Measurements from ENCODE around the gene SNX18.
A peak's percentile ranks its signal among the peaks of the same experiment; 100 is the strongest.

SNX18 gene

DNA sequence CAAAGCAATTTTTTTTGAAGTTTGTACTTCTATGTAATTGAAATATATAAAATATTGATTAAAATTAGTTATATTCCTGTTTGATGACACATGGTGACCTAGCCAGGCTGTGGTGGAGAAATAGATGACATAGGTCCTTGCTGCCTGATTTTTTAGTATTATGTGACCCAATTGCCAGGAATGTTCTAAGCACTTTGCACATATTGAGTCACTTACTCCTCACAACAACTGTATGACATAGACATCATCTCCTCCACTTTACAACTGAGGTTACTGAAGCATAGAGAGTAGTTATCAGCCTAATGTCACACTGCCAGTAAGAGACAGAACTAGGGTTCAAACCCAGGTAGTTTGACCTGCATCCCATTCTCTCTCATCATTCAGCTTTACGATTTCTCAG lies 26.2 kb upstream of the SNX18 start:
- Histone ChIP-seq H3K36me3 (ENCODE audit: control insufficient read depth, insufficient read depth, low read length) (no peaks in the 10 kb centered on the region), H3K4me3 (ENCODE audit: low read depth, low read length) (no peak overlapping the region), H3K9me3 (ENCODE audit: control insufficient read depth, insufficient read depth, low read length) (no peaks in the 10 kb centered on the region; the same call in 1 of the 2 replicates), H3K9ac (ENCODE audit: low read depth, low read length) (no peak overlapping the region), H3K4me1 (ENCODE audit: control insufficient read depth, insufficient read depth, low read length) (no peaks in the 10 kb centered on the region), H3K27me3 (ENCODE audit: control insufficient read depth, insufficient read depth, low read length) (no peaks in the 10 kb centered on the region), H3K27ac (ENCODE audit: low read depth, low read length) (no peak overlapping the region)

DNA sequence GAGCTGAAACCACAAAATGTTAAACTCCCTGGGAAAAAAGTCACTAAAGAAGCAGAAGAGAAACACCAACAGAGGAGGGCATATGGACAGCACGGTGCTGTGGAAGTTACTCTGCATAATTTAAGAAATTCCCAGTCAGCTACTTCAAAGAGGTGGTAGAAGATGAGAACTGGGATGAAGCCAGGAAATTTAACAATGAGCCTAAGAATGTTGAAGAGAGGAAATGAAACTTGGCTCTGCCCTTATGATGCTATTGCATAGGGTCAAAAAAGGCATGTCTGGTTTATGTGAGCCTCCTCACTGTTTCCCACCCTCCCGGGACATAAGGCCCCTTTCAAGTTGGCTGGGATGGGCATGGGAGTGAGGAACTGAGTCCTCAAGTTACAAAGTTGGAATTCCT lies 25.4 kb upstream of the SNX18 start:
- H3K36me3 ChIP-seq (ENCODE audit: control insufficient read depth, insufficient read depth, low read length) = no peaks in the 10 kb centered on the region
- no peaks in the 10 kb centered on the region for H3K4me1 ChIP-seq (ENCODE audit: control insufficient read depth, insufficient read depth, low read length)
- no peaks in the 10 kb centered on the region for H3K27me3 ChIP-seq (ENCODE audit: control insufficient read depth, insufficient read depth, low read length)
- no peak overlapping the region for H3K9ac ChIP-seq (ENCODE audit: low read depth, low read length)
- H3K4me3 ChIP-seq (ENCODE audit: low read depth, low read length) = no peak overlapping the region
- H3K27ac ChIP-seq (ENCODE audit: low read depth, low read length) = no peak overlapping the region
- peaks cover 2% of the 10 kb centered on the region; the same call in 1 of the 2 replicates for H3K9me3 ChIP-seq (ENCODE audit: control insufficient read depth, insufficient read depth, low read length)

DNA sequence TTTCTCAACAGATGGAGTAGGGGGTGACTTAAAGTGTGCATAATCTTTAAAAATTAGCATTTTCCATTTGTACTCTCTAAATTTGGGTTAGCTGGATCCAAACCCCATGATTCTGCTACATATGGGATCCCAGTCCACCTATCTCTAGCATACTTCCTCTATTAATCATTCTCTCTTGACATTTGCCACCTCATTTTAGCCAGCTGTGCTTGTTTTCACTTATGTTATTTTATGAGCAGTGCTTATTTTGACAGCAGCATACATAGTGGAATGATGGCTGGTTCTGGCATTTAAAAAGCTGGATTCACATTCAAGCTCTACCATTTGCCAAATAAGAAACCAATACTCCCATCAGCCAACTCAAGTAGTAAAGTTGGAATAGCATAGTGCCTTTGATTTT lies 22.5 kb upstream of the SNX18 start:
- Histone ChIP-seq H3K27me3 (ENCODE audit: control insufficient read depth, insufficient read depth, low read length) (no peaks in the 10 kb centered on the region), H3K36me3 (ENCODE audit: control insufficient read depth, insufficient read depth, low read length) (no peaks in the 10 kb centered on the region), H3K4me1 (ENCODE audit: control insufficient read depth, insufficient read depth, low read length) (no peaks in the 10 kb centered on the region), H3K4me3 (ENCODE audit: low read depth, low read length) (no peak overlapping the region), H3K9me3 (ENCODE audit: control insufficient read depth, insufficient read depth, low read length) (peaks cover 9% of the 10 kb centered on the region; the same call in 1 of the 2 replicates), H3K9ac (ENCODE audit: low read depth, low read length) (no peak overlapping the region), H3K27ac (ENCODE audit: low read depth, low read length) (no peak overlapping the region)

DNA sequence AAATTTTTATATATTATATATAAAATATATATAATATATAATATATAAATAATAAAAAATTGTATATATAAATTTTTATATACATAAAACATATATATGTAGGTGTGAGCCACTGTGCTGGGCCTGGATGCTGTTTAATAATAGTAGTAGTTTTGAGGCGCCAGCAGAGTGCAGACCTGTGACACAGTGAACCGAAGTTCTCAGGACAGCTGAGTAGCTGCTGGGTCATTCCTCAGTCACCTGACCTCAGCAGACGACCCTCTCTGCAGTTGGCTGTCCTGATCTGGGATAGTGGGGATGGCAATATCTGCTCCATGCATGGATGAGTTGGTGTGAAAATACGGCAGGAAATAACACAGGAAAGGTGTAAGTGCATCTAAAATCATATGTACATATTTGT lies 3.3 kb upstream of the SNX18 start:
- Histone ChIP-seq H3K4me1 (ENCODE audit: control insufficient read depth, insufficient read depth, low read length) (peaks cover 12% of the 10 kb centered on the region), H3K4me3 (ENCODE audit: low read depth, low read length) (no peak overlapping the region), H3K9ac (ENCODE audit: low read depth, low read length) (no peak overlapping the region), H3K27me3 (ENCODE audit: control insufficient read depth, insufficient read depth, low read length) (peaks cover 16% of the 10 kb centered on the region), H3K9me3 (ENCODE audit: control insufficient read depth, insufficient read depth, low read length) (no peaks in the 10 kb centered on the region), H3K36me3 (ENCODE audit: control insufficient read depth, insufficient read depth, low read length) (no peaks in the 10 kb centered on the region), H3K27ac (ENCODE audit: low read depth, low read length) (no peak overlapping the region)

DNA sequence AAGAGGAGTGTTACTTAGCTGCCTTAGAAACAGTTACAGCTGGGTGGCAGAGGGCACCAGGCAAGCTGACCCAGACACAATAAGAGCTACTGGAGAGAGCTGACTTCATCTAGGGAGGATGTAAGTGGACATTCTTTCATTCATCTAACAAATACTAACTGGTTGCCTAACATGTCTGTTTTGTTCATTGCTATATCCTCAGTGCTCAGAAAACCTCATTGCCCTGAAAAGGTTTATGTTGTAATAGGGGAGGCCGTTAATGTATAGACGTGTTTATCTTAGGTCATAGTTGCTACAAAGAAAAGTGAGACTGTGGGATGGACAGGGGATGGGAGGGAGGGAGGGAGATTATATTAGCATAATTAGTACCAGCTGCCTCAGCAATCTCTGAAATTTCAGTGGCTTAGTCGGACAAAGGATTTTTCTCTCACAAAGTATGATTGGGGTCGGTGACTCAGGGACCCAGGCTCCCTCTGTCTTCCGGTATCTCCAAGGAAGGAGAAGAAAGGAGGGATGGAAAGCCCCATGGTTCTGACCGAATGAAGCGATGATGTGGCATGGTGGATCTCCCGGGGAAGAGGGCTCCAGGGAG lies 2.6 kb upstream of the SNX18 start:
- Histone ChIP-seq H3K27ac (ENCODE audit: low read depth, low read length) (no peak overlapping the region), H3K9me3 (ENCODE audit: control insufficient read depth, insufficient read depth, low read length) (no peaks in the 10 kb centered on the region), H3K27me3 (ENCODE audit: control insufficient read depth, insufficient read depth, low read length) (peaks cover 18% of the 10 kb centered on the region), H3K9ac (ENCODE audit: low read depth, low read length) (no peak overlapping the region), H3K4me1 (ENCODE audit: control insufficient read depth, insufficient read depth, low read length) (peaks cover 12% of the 10 kb centered on the region), H3K36me3 (ENCODE audit: control insufficient read depth, insufficient read depth, low read length) (no peaks in the 10 kb centered on the region), H3K4me3 (ENCODE audit: low read depth, low read length) (no peak overlapping the region)

DNA sequence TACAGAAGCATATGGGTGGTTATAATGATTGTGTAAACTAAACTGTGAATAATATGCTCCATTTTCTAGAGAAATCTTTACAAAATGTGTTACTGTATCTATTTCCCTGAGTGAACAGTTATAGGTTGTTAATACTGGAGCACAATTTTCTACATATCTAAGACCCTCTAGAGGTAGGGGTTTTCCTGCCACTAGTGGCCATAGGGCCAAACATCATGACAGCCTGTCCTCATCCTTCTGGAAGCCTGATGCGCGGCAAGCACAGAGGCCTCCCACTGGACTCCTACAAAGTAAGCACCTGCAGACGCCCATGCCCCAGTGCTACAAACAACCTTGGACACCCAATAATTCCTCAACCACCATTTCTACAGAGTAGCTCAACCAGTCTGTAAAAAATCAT lies 1.9 kb upstream of the SNX18 start:
- Histone ChIP-seq H3K9ac (ENCODE audit: low read depth, low read length) (no peak overlapping the region), H3K4me1 (ENCODE audit: control insufficient read depth, insufficient read depth, low read length) (peaks cover 15% of the 10 kb centered on the region), H3K27me3 (ENCODE audit: control insufficient read depth, insufficient read depth, low read length) (peaks cover 18% of the 10 kb centered on the region), H3K36me3 (ENCODE audit: control insufficient read depth, insufficient read depth, low read length) (no peaks in the 10 kb centered on the region), H3K27ac (ENCODE audit: low read depth, low read length) (no peak overlapping the region), H3K4me3 (ENCODE audit: low read depth, low read length) (no peak overlapping the region), H3K9me3 (ENCODE audit: control insufficient read depth, insufficient read depth, low read length) (no peaks in the 10 kb centered on the region)

DNA sequence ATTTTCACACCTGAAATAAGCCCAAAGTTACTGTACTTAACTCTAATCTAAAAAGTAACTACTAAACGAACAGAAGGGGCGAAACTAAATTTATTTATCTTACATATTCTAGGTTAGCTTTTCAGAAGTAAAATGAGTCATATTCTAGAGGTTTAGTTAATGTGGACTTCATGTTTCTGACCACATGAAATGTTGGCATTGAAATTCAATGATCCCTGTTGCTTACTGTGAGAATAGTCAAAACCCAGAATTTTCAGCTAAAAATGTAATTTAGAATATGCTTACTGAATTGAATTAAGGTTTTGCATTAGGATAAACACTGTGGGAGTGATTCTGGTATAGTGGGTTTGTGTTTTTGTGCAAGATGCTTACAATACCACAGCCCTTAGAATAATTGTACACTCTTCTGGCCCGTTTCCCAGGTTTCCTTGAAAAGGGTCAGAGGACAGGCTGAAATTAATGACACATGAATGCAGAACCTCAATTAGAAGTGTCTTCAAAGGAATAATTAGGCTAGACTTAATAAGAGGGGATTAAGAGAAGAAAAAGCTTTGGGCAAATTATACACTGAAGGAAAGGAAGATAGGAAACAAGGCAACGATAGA lies 1.4 kb upstream of the SNX18 start:
- no peaks in the 10 kb centered on the region for H3K36me3 ChIP-seq (ENCODE audit: control insufficient read depth, insufficient read depth, low read length)
- H3K27me3 ChIP-seq (ENCODE audit: control insufficient read depth, insufficient read depth, low read length) = peaks cover 18% of the 10 kb centered on the region
- peaks cover 20% of the 10 kb centered on the region for H3K4me1 ChIP-seq (ENCODE audit: control insufficient read depth, insufficient read depth, low read length)
- H3K9me3 ChIP-seq (ENCODE audit: control insufficient read depth, insufficient read depth, low read length) = no peaks in the 10 kb centered on the region
- no peak overlapping the region for H3K27ac ChIP-seq (ENCODE audit: low read depth, low read length)
- no peak overlapping the region for H3K9ac ChIP-seq (ENCODE audit: low read depth, low read length)
- H3K4me3 ChIP-seq (ENCODE audit: low read depth, low read length) = no peak overlapping the region

DNA sequence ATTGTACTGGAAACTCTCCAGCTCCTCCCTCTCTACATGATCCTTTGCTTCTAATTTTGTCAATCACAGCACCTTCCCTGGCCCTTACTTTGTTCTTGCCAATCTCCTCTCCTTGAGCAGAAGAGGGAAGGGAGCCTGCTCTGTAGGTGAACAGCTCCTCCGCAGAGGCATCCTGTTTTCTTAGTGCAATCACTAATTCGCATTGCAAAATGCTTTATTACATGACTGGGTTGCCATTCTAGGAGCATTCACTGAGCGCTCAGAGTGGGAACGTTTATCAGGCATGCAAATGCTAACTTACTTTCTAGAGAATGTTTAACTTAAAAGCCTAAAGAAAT lies 416 bp upstream of the SNX18 start:
- no peaks in the 10 kb centered on the region for H3K36me3 ChIP-seq (ENCODE audit: control insufficient read depth, insufficient read depth, low read length)

DNA sequence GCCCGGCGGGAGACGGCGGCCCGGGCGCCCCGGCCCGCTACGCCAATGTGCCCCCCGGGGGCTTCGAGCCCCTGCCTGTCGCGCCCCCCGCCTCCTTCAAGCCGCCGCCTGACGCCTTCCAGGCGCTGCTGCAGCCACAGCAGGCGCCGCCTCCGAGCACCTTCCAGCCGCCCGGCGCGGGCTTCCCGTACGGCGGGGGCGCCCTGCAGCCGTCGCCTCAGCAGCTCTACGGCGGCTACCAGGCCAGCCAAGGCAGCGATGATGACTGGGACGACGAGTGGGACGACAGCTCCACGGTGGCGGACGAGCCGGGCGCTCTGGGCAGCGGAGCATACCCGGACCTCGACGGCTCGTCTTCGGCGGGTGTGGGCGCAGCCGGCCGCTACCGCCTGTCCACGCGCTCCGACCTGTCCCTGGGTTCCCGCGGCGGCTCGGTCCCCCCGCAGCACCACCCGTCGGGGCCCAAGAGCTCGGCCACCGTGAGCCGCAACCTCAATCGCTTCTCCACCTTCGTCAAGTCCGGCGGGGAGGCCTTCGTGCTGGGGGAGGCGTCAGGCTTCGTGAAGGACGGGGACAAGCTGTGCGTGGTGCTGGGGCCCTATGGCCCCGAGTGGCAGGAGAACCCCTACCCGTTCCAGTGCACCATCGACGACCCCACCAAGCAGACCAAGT lies 723 bp downstream of the SNX18 start:
- Histone ChIP-seq H3K36me3 (ENCODE audit: control insufficient read depth, insufficient read depth, low read length) (no peaks in the 10 kb centered on the region), H3K9ac (ENCODE audit: low read depth, low read length) (peak overlapping the region; percentile 80), H3K4me1 (ENCODE audit: control insufficient read depth, insufficient read depth, low read length) (peaks cover 26% of the 10 kb centered on the region), H3K9me3 (ENCODE audit: control insufficient read depth, insufficient read depth, low read length) (no peaks in the 10 kb centered on the region), H3K4me3 (ENCODE audit: low read depth, low read length) (peak overlapping the region; percentile 80), H3K27ac (ENCODE audit: low read depth, low read length) (no peak overlapping the region), H3K27me3 (ENCODE audit: control insufficient read depth, insufficient read depth, low read length) (peaks cover 18% of the 10 kb centered on the region)

More for the DNA sequence above, 416 bp upstream of the SNX18 start:
- peaks cover 20% of the 10 kb centered on the region for H3K4me1 ChIP-seq (ENCODE audit: control insufficient read depth, insufficient read depth, low read length)
- no peak overlapping the region for H3K27ac ChIP-seq (ENCODE audit: low read depth, low read length)
- peak overlapping the region; percentile 69 for H3K4me3 ChIP-seq (ENCODE audit: low read depth, low read length)
- 0 out of 2 replicates have a peak overlapping the region, but pooled peaks have one; percentile 61 for H3K9ac ChIP-seq (ENCODE audit: low read depth, low read length)
- H3K27me3 ChIP-seq (ENCODE audit: control insufficient read depth, insufficient read depth, low read length) = peaks cover 18% of the 10 kb centered on the region
- no peaks in the 10 kb centered on the region for H3K9me3 ChIP-seq (ENCODE audit: control insufficient read depth, insufficient read depth, low read length)

DNA sequence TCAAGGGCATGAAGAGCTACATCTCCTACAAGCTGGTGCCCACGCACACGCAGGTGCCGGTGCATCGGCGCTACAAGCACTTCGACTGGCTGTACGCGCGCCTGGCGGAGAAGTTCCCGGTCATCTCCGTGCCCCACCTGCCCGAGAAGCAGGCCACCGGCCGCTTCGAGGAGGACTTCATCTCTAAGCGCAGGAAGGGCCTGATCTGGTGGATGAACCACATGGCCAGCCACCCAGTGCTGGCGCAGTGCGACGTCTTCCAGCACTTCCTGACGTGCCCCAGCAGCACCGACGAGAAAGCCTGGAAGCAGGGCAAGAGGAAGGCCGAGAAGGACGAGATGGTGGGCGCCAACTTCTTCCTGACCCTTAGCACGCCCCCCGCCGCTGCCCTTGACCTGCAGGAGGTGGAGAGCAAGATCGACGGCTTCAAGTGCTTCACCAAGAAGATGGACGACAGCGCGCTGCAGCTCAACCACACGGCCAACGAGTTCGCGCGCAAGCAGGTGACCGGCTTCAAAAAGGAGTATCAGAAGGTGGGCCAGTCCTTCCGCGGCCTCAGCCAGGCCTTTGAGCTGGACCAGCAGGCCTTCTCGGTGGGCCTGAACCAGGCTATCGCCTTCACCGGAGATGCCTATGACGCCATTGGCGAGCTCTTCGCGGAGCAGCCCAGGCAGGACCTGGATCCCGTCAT lies 1.4 kb downstream of the SNX18 start:
- Histone ChIP-seq H3K36me3 (ENCODE audit: control insufficient read depth, insufficient read depth, low read length) (no peaks in the 10 kb centered on the region), H3K9ac (ENCODE audit: low read depth, low read length) (no peak overlapping the region), H3K9me3 (ENCODE audit: control insufficient read depth, insufficient read depth, low read length) (no peaks in the 10 kb centered on the region), H3K27me3 (ENCODE audit: control insufficient read depth, insufficient read depth, low read length) (peaks cover 18% of the 10 kb centered on the region), H3K27ac (ENCODE audit: low read depth, low read length) (no peak overlapping the region), H3K4me3 (ENCODE audit: low read depth, low read length) (peak overlapping the region; percentile 80), H3K4me1 (ENCODE audit: control insufficient read depth, insufficient read depth, low read length) (peaks cover 32% of the 10 kb centered on the region)

DNA sequence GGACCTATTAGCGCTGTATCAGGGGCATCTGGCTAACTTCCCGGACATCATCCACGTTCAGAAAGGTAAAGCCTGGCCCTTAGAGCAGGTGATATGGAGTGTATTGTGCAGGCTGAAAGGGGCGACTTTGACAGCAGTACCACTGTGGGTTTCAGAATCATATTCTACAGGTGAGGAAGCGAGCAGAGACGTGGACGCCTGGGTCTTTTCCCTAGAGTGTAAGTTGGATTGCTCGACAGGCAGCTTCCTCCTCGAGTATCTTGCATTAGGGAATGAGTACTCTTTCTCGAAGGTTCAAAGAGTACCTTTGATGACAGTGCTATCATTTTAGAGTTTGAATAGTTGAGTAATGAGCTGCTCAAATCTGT lies 1.9 kb downstream of the SNX18 start:
- Histone ChIP-seq H3K36me3 (ENCODE audit: control insufficient read depth, insufficient read depth, low read length) (no peaks in the 10 kb centered on the region), H3K27ac (ENCODE audit: low read depth, low read length) (no peak overlapping the region), H3K27me3 (ENCODE audit: control insufficient read depth, insufficient read depth, low read length) (peaks cover 18% of the 10 kb centered on the region), H3K4me3 (ENCODE audit: low read depth, low read length) (peak overlapping the region; percentile 58), H3K9me3 (ENCODE audit: control insufficient read depth, insufficient read depth, low read length) (no peaks in the 10 kb centered on the region), H3K9ac (ENCODE audit: low read depth, low read length) (no peak overlapping the region), H3K4me1 (ENCODE audit: control insufficient read depth, insufficient read depth, low read length) (peaks cover 35% of the 10 kb centered on the region)

Data from HUES48 (cell line).